Activated CD8-positive, alpha-beta memory T cell treated with anti-CD3 and anti-CD28 coated beads for 1 hour (primary cell): ENCODE results near the gene FRAT2.
"Not testable (repeated sequence)": the region's sequence is repeated elsewhere in the genome, so short reads cannot be mapped to it uniquely, and the experiment has no call there.

Experiments used
- DNase-seq, 2 donors: peaks; one replicate each; pipeline ENCODE4 v3.0.0-alpha.2; 2020; ENCODE audit warnings: low read depth in 1 of 2; ENCODE audit errors: extremely low read depth in 1 of 2

Gene FRAT2

GRCh38 chr10:97292862-97293198 lies 41.7 kb downstream of the FRAT2 start:
- no peak for DNase-seq

- peak; percentile 78 to 83 for DNase-seq
Measured at GRCh38 chr10:97292097-97292861, 42.2 kb downstream of the FRAT2 start, which contains the start of gene ARHGAP19. Gene ARHGAP19 (minus strand): TSS chr10:97292637. CDS start chr10:97292627, 10 bp downstream.

- DNase-seq, result no peak
Measured at GRCh38 chr10:97291357-97292096, 43.0 kb downstream of the FRAT2 start.

GRCh38 chr10:97290576-97291356 lies 43.8 kb downstream of the FRAT2 start:
- not testable (repeated sequence) for DNase-seq

GRCh38 chr10:97290076-97290475 lies 44.5 kb downstream of the FRAT2 start:
- not testable (repeated sequence) for DNase-seq
